ENCODE results near the gene ZNF205.

The ZNF205 gene

GRCh38 chr16:3123986-3124886, 11.8 kb downstream of the ZNF205 start (continued):
- TF ChIP-seq ZFP41 (tag by site-specific recombination; IDR thresholded peaks at IDR 0.05; ENCODE audit: borderline replicate concordance) (no peak), PBX3 (CRISPR knock-in tag; IDR thresholded peaks at IDR 0.05) (0 out of 2 replicates have a peak, but pooled peaks have one; percentile 8), ZBTB44 (tag by site-specific recombination; IDR thresholded peaks at IDR 0.05) (no peak; the same call in 1 of the 2 replicates), ZNF37A (tag by site-specific recombination; IDR thresholded peaks at IDR 0.05) (no peak), ZNF518A (tag by site-specific recombination; conservative IDR thresholded peaks at IDR 0.05; ENCODE audit: low read depth) (0 out of 2 replicates have a peak, but pooled peaks have one; percentile 14), ZNF624 (tag by site-specific recombination; IDR thresholded peaks at IDR 0.05) (no peak), ZNF423 (tag by site-specific recombination; IDR thresholded peaks at IDR 0.05) (no peak), KLF8 (tag by site-specific recombination; IDR thresholded peaks at IDR 0.05) (peak; percentile 81), ZNF549 (tag by site-specific recombination; IDR thresholded peaks at IDR 0.05) (no peak)

GRCh38 chr16:3127745-3128144, 15.4 kb downstream of the ZNF205 start:
- no peak overlapping the region for H3K4me3 ChIP-seq (ENCODE audit: low read depth, low read length)
- TF ChIP-seq ZNF664 (tag by site-specific recombination; IDR thresholded peaks at IDR 0.05) = peak; percentile 22; the same call in 1 of the 2 replicates
- no peak for TF ChIP-seq KLF17 (tag by site-specific recombination; IDR thresholded peaks at IDR 0.05)
- no peak for TF ChIP-seq KLF9 (tag by site-specific recombination; IDR thresholded peaks at IDR 0.05; ENCODE audit: low read depth)
- no peaks in the 10 kb centered on the region for H3K9me3 ChIP-seq (ENCODE audit: control insufficient read depth, insufficient read depth, low read depth, low read length)
- H3K4me1 ChIP-seq (ENCODE audit: control insufficient read depth, insufficient read depth, low read length) = no peaks in the 10 kb centered on the region; the same call in 1 of the 2 replicates
- ChIA-PET POLR2A (interaction anchor here (0.9 to 2.9 kb wide), 3 partner anchors 21 to 69 kb away, joined by 3 to 17 read pairs (median 3); no protein-coding TSS in a partner anchor), CTCF (interaction anchor here (0.6 to 6.6 kb wide), 8 partner anchors 24 to 144 kb away, joined by 3 to 54 read pairs (median 4); partner anchors contain the start of gene ZSCAN10)
- H3K27ac ChIP-seq (ENCODE audit: extremely low read depth, low read depth, low read length) = no peak overlapping the region
- peaks cover 17 to 53% of the 10 kb centered on the region in 2 experiments; a peak in 2 of 3 replicates for H3K36me3 ChIP-seq (ENCODE audit: control insufficient read depth in 2 of 2, insufficient read depth in 1 of 2, low read length in 2 of 2)
